KMS-11 (cell line): ENCODE results near the gene ITPR1.

Source experiments
- H2AFZ ChIP-seq: fragments of 200-600 bp; sonication (generic); 2 replicates; pipeline ENCODE4 v1.6.1; 2016; ENCODE audit warnings: antibody characterized with exemption, mixed run types, low read depth
- H3K27ac ChIP-seq: fragments of 200-600 bp; sonication (generic); 2 replicates; pipeline ENCODE4 v1.6.1; 2016; ENCODE audit warnings: mild to moderate bottlenecking, mixed run types
- H3K27me3 ChIP-seq: fragments of 200-600 bp; sonication (generic); 2 replicates; pipeline ENCODE4 v1.6.1; 2017; ENCODE audit warnings: mild to moderate bottlenecking, low read depth, mixed run types, moderate library complexity; ENCODE audit not compliant: insufficient read depth
- H3K36me3 ChIP-seq: fragments of 200-600 bp; sonication (generic); 2 replicates; pipeline ENCODE4 v1.6.1; 2017; ENCODE audit warnings: mild to moderate bottlenecking, mixed run types; ENCODE audit not compliant: insufficient read depth
- H3K4me1 ChIP-seq: fragments of 200-600 bp; sonication (generic); 2 replicates; pipeline ENCODE4 v1.6.1; 2016; ENCODE audit warnings: mild to moderate bottlenecking, low read depth, mixed run types; ENCODE audit not compliant: poor library complexity, severe bottlenecking
- H3K4me2 ChIP-seq: fragments of 200-600 bp; sonication (generic); 2 replicates; pipeline ENCODE4 v1.7.0; 2016; ENCODE audit warnings: mild to moderate bottlenecking, mixed run types
- H3K4me3 ChIP-seq: fragments of 200-600 bp; sonication (generic); IDR thresholded peaks from 2 replicates; pipeline ENCODE4 v1.6.1; 2017; ENCODE audit warnings: low read depth, low read length, mixed read lengths; ENCODE audit not compliant: insufficient read depth
- H3K79me2 ChIP-seq: fragments of 200-600 bp; sonication (generic); 2 replicates; pipeline ENCODE4 v1.6.1; 2016; ENCODE audit warnings: low read depth, mixed run types; ENCODE audit not compliant: insufficient read depth
- H3K9ac ChIP-seq: fragments of 200-600 bp; sonication (generic); 2 replicates; pipeline ENCODE4 v1.6.1; 2016; ENCODE audit warnings: mild to moderate bottlenecking, mixed run types
- H4K20me1 ChIP-seq: fragments of 200-600 bp; sonication (generic); 2 replicates; pipeline ENCODE4 v1.6.1; 2016; ENCODE audit warnings: mild to moderate bottlenecking, mixed run types; ENCODE audit not compliant: insufficient read depth
- TF ChIP-seq, protein P1 (sequence below): fragments of 200-600 bp; sonication (generic); conservative IDR thresholded peaks from 2 replicates; pipeline ENCODE4 v1.6.1; 2017; ENCODE audit warnings: low read depth, mild to moderate bottlenecking, antibody characterized with exemption, low read length, moderate library complexity, mixed read lengths

Gene ITPR1

DNA sequence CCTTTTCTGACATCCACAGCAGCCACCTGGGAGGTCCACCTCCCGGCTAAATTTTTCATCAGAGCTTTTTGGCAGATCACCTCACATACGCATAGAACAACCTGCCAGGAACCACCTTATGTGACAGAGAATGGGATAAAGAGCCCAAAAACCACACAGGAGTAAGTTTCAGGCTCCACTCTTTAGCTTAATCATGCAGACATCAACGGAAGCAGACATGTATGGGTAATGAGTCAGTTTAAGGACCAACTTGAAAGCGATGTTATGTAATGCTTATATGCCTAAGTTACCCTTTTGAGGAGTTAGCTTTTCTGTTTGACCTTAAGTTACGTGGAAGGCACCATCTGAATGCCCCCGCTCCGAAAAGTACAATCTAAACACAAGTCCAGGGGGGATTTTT is 302.8 kb downstream of the ITPR1 start:
- Histone ChIP-seq H3K4me2 (no peak overlapping the region), H3K27ac (no peak overlapping the region), H3K27me3 (no peaks in the 10 kb centered on the region), H3K4me1 (no peaks in the 10 kb centered on the region), H3K9ac (no peak overlapping the region), H3K36me3 (no peaks in the 10 kb centered on the region), H3K79me2 (no peaks in the 10 kb centered on the region), H3K4me3 (no peak overlapping the region), H2AFZ (no peak overlapping the region), H4K20me1 (no peaks in the 10 kb centered on the region)
- TF ChIP-seq, protein P1, sequence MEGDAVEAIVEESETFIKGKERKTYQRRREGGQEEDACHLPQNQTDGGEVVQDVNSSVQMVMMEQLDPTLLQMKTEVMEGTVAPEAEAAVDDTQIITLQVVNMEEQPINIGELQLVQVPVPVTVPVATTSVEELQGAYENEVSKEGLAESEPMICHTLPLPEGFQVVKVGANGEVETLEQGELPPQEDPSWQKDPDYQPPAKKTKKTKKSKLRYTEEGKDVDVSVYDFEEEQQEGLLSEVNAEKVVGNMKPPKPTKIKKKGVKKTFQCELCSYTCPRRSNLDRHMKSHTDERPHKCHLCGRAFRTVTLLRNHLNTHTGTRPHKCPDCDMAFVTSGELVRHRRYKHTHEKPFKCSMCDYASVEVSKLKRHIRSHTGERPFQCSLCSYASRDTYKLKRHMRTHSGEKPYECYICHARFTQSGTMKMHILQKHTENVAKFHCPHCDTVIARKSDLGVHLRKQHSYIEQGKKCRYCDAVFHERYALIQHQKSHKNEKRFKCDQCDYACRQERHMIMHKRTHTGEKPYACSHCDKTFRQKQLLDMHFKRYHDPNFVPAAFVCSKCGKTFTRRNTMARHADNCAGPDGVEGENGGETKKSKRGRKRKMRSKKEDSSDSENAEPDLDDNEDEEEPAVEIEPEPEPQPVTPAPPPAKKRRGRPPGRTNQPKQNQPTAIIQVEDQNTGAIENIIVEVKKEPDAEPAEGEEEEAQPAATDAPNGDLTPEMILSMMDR: no peak

DNA sequence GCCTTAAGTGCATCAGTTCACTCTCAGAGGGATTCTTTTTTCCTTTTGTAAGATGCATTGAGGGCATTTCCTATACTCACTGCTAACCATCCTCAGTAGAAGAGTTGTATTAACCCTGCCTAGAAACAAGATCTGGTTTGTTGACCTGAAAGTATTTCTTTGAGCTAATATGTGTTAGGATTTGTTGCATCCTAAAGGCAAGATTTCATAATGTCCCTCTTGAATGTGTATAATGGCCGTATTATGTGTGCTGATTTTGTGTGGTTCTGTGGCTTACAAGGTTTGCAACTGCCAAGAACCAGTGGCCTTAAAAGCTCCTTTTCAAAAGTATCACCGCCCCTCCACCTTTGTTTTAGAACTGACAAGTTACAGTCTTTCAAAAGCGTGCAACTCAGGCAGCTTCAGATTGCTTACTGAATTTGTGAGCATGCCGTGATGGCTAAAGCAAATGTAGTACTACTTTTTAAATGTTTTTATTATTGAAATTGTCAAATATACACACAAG is 304.1 kb downstream of the ITPR1 start:
- TF ChIP-seq, protein P1: no peak
- no peak overlapping the region for H3K9ac ChIP-seq
- H3K79me2 ChIP-seq: no peaks in the 10 kb centered on the region
- H3K27me3 ChIP-seq: no peaks in the 10 kb centered on the region
- H3K4me1 ChIP-seq: no peaks in the 10 kb centered on the region
- no peaks in the 10 kb centered on the region for H3K36me3 ChIP-seq
- no peak overlapping the region for H3K4me2 ChIP-seq
- H2AFZ ChIP-seq: no peak overlapping the region
- H4K20me1 ChIP-seq: no peaks in the 10 kb centered on the region
- no peak overlapping the region for H3K4me3 ChIP-seq
- H3K27ac ChIP-seq: no peak overlapping the region

DNA sequence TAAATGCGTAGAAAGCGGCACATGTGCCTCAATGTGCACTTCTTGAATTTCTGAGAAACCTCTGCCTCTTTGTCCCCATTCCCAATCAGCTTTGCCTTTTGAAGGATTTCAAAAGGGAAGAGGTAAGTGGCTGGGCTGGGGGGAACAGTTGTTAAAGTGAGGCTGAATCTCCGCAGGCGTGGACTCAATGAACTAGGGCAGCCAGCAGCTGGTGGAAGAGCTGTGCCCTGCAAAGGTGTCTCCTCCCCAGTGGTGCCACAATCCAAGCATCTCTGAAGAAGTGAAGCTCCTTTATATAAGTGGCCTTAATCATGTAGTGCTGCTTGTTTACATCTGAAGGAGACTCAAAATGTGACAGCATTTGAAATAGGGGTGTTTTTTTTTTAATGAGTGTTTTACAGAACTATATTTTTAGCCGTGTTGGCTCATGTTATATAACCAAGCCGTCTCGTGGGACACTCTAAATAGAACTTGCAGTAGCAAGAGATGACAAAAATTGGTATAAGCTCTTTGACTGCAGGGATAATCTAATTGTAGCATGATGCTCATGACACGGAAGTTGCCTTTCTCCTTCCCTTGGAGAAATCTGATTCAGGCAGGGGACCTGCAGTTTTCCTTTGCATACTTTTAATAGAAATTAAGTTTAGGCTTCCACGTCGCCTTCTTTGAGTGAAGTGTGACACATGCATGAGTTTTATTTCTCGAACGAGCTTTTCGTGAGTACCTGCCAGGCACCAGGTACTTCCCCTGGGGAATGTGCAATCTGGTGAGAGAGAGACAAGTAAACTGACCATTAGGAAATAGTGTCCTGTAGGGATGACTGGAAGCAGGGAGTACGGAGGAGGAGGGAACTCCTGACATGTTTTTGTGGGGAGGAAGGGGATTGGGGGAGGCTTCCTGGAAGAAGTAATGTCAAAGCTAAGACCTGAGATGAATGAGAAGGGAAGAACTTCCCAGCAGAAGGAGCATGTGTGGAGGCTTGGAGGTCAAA is 306.4 kb downstream of the ITPR1 start:
- H3K36me3 ChIP-seq: no peaks in the 10 kb centered on the region
- H3K9ac ChIP-seq: no peak overlapping the region
- TF ChIP-seq, protein P1: no peak
- H3K4me2 ChIP-seq: no peak overlapping the region
- no peaks in the 10 kb centered on the region for H4K20me1 ChIP-seq
- H3K79me2 ChIP-seq: no peaks in the 10 kb centered on the region
- no peaks in the 10 kb centered on the region for H3K27me3 ChIP-seq
- no peak overlapping the region for H3K4me3 ChIP-seq
- no peak overlapping the region for H2AFZ ChIP-seq
- H3K4me1 ChIP-seq: no peaks in the 10 kb centered on the region
- no peak overlapping the region for H3K27ac ChIP-seq

DNA sequence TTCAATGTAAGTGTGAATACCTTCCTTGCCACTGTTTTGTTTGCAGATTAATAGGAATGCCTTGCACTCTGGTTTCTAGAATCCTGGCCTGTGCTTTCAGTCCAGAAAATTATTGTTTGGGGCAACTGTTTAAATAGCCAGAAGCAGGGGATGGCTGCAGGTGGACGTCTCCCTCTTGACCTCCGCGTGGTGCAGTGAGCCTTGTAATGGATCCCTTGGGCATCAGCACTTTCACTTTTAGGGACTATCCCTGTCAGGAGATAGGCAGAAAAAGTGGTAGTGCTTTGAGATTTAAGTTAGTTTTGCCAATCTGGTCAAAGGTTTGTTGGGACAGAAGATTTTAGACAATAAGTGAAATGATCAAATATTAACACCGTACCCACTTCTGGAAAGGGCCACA is 307.4 kb downstream of the ITPR1 start:
- TF ChIP-seq, protein P1: no peak
- Histone ChIP-seq H2AFZ (no peak overlapping the region), H3K79me2 (no peaks in the 10 kb centered on the region), H3K27ac (no peak overlapping the region), H3K9ac (no peak overlapping the region), H3K36me3 (no peaks in the 10 kb centered on the region), H3K4me1 (no peaks in the 10 kb centered on the region), H3K4me2 (no peak overlapping the region), H3K27me3 (no peaks in the 10 kb centered on the region), H4K20me1 (no peaks in the 10 kb centered on the region), H3K4me3 (no peak overlapping the region)
